GM21367 (cell line): ENCODE data around the gene BEGAIN.

Experiments
- ATAC-seq: cut with Tn5 transposase; IDR thresholded peaks from one replicate; pipeline ENCODE4 v1.9.1; 2021; ENCODE audit not compliant: unreplicated experiment

The BEGAIN gene

GRCh38 chr14:100538351-100539002 is 48.7 kb downstream of the BEGAIN start:
- no peak for ATAC-seq

- no peak for ATAC-seq
These were observed 49.5 kb downstream of the BEGAIN start for GRCh38 chr14:100537446-100538350.

GRCh38 chr14:100536721-100537445 is 50.3 kb downstream of the BEGAIN start:
- ATAC-seq: no peak

- no peak for ATAC-seq
These were observed 51.1 kb downstream of the BEGAIN start for GRCh38 chr14:100536121-100536510.

- no peak for ATAC-seq
These were observed 51.7 kb downstream of the BEGAIN start for GRCh38 chr14:100535287-100536120.

GRCh38 chr14:100534528-100535286 is 52.5 kb downstream of the BEGAIN start:
- no peak for ATAC-seq

GRCh38 chr14:100533656-100534485 is 53.3 kb downstream of the BEGAIN start:
- ATAC-seq: no peak

- ATAC-seq: no peak
These were observed 54.1 kb downstream of the BEGAIN start for GRCh38 chr14:100532906-100533655.

- no peak for ATAC-seq
These were observed 54.9 kb downstream of the BEGAIN start for GRCh38 chr14:100532154-100532861.

GRCh38 chr14:100531152-100532121 is 55.8 kb downstream of the BEGAIN start:
- ATAC-seq: no peak

GRCh38 chr14:100530270-100531072 is 56.7 kb downstream of the BEGAIN start:
- ATAC-seq: no peak

GRCh38 chr14:100529561-100530031 is 57.6 kb downstream of the BEGAIN start:
- no peak for ATAC-seq

- no peak for ATAC-seq
These were observed 58.2 kb downstream of the BEGAIN start for GRCh38 chr14:100528962-100529560.

GRCh38 chr14:100526632-100527031 is 60.6 kb downstream of the BEGAIN start:
- ATAC-seq: no peak

- ATAC-seq: no peak
These were observed 61.2 kb downstream of the BEGAIN start for GRCh38 chr14:100526057-100526456.
